ENCODE measurements around the gene NR2F1-AS1.
A peak's percentile ranks its signal among the peaks of the same experiment; 100 is the strongest.
"Not testable (repeated sequence)": the region's sequence is repeated elsewhere in the genome, so short reads cannot be mapped to it uniquely, and the experiment has no call there.

The NR2F1-AS1 gene

DNA sequence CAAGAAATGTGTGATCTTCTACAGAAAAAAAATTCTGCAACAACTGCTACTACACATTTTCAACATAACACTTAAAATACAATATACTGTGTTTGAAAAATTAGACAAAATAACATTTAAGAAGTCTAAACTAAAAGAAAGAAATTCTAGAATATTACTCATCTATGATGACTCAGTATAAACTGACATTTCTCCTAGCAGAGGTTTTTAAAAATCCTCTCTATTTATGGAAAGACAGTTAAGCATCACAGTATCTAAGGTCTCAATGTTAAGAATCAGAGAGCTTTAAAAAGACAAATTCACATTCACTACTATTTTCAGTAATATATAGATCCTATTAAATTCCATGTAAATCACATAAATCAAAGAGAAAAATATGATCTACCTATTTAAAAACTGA is 61.3 kb downstream of the NR2F1-AS1 start:
- TF ChIP-seq, protein P1, sequence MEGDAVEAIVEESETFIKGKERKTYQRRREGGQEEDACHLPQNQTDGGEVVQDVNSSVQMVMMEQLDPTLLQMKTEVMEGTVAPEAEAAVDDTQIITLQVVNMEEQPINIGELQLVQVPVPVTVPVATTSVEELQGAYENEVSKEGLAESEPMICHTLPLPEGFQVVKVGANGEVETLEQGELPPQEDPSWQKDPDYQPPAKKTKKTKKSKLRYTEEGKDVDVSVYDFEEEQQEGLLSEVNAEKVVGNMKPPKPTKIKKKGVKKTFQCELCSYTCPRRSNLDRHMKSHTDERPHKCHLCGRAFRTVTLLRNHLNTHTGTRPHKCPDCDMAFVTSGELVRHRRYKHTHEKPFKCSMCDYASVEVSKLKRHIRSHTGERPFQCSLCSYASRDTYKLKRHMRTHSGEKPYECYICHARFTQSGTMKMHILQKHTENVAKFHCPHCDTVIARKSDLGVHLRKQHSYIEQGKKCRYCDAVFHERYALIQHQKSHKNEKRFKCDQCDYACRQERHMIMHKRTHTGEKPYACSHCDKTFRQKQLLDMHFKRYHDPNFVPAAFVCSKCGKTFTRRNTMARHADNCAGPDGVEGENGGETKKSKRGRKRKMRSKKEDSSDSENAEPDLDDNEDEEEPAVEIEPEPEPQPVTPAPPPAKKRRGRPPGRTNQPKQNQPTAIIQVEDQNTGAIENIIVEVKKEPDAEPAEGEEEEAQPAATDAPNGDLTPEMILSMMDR (IDR thresholded peaks at IDR 0.05; ENCODE audit: insufficient read depth, low read depth, low read length, missing control alignments): no peak
- DNase-seq (ENCODE audit: low read depth): peak; percentile 7
- H3K4me3 ChIP-seq (ENCODE audit: low read length): no peak overlapping the region

DNA sequence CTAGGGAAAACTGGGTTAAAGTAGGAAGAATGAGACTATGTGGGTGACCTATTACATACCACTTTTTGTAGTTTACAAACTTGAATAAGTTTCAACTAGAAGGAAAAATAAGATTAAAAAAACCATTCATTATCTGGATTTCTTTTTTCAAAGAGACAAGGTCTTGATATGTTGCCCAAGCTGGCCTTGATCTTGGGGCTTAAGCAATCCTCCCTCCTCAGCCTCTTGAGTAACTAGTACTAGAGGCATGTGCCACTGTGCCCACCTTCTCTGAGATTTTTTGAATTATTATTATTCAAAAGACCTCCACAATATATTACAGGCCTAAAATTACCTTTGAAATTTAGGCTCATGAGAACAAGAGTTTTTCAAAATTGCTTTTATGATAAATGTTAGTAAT is 63.2 kb downstream of the NR2F1-AS1 start:
- no peak for DNase-seq (ENCODE audit: low read depth)
- no peak overlapping the region for H3K4me3 ChIP-seq (ENCODE audit: low read length)
- TF ChIP-seq, protein P1 (IDR thresholded peaks at IDR 0.05; ENCODE audit: insufficient read depth, low read depth, low read length, missing control alignments): no peak

DNA sequence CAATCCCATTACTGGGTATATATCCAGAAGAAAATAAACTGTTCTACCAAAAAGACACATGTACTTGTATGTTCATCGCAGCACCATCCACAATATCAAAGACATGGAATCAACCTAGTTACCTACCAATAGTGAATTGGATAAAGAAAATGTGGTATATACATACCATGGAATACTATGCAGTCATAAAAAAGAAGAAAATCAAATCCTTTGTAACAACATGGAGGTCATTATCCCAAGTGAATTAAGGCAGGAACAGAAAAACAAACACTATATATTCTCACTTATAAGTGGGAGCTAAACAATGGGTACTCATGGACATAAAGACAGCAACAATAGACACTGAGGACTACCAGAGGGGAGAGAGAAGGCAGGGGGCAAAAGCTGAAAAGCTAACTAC is 67.7 kb downstream of the NR2F1-AS1 start:
- DNase-seq (ENCODE audit: low read depth): no peak
- H3K4me3 ChIP-seq (ENCODE audit: low read length): no peak overlapping the region
- TF ChIP-seq, protein P1 (IDR thresholded peaks at IDR 0.05; ENCODE audit: insufficient read depth, low read depth, low read length, missing control alignments): no peak

DNA sequence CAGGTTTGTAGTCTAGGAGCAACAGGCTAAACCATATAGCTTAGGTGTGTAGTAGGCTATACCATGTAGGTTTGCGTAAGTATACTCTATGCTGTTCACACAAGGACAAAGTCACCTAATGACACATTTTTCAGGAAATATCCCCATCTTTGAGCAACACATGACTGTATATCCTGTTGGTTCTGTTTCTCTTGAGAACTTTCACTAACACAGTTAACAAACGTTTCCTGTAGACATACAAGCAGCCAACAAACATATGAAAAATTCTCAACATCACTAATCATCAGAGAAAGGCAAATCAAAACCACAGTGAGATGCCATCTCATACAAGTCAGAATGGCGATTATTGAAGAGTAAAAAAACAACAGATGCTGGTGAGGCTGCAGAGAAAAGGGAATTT is 68.2 kb downstream of the NR2F1-AS1 start:
- DNase-seq (ENCODE audit: low read depth): peak; percentile 81
- no peak overlapping the region for H3K4me3 ChIP-seq (ENCODE audit: low read length)
- TF ChIP-seq, protein P1 (IDR thresholded peaks at IDR 0.05; ENCODE audit: insufficient read depth, low read depth, low read length, missing control alignments): no peak

DNA sequence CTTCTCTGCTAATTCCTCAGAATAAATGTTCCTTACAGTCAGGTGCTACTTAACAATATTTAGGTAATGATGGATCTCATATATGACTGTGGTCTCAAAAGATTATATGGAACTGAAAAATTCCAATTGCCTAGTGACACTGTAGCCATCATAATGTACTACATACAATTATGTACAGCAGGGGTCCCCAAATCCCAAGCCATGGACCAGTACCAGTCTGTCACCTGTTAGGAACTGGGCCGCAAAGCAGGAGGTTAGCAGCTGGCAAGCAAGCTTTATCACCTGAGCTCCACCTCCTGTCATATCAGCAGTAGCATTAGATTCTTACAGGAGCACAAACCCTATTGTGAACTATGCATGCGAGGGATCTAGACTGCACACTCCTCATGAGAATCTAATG is 69.6 kb downstream of the NR2F1-AS1 start:
- TF ChIP-seq, protein P1 (IDR thresholded peaks at IDR 0.05; ENCODE audit: insufficient read depth, low read depth, low read length, missing control alignments): no peak
- no peak for DNase-seq (ENCODE audit: low read depth)
- H3K4me3 ChIP-seq (ENCODE audit: low read length): no peak overlapping the region

DNA sequence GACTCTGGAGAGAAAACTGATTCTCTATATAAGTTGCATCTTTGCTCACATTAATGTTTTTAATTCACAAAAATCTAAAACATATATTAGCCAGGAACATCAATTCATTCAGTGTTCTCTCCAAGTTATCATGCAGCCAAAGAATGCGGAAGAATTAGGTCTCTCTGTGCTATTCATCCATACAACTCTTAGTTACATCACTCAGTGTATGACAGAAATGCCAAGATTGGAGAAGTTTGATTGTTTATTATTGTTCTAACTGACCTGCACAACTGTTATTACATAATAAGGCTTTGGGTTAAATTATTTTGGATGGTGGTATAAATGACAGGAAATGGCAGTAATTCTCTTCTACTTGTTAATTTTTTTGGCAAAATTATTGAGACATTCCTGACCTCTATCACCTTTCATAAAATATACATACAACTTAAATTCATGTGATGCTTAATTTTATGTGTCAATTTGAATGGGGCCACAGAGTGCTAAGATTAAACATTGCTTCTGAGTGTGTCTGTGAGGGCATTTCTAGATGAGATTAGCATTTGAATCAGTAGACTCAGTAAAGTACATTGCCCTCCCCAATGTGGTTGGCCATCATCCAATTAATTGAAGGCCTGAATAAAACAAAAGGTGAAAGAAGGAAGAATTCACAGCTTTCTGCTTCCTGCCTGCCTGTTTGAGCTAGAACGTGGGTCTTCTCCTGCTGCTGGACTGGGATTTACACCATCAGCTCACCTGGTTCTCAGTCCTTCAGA is 70.2 kb downstream of the NR2F1-AS1 start:
- peak; percentile 6 for DNase-seq (ENCODE audit: low read depth)
- TF ChIP-seq, protein P1 (IDR thresholded peaks at IDR 0.05; ENCODE audit: insufficient read depth, low read depth, low read length, missing control alignments): no peak
- no peak overlapping the region for H3K4me3 ChIP-seq (ENCODE audit: low read length)

DNA sequence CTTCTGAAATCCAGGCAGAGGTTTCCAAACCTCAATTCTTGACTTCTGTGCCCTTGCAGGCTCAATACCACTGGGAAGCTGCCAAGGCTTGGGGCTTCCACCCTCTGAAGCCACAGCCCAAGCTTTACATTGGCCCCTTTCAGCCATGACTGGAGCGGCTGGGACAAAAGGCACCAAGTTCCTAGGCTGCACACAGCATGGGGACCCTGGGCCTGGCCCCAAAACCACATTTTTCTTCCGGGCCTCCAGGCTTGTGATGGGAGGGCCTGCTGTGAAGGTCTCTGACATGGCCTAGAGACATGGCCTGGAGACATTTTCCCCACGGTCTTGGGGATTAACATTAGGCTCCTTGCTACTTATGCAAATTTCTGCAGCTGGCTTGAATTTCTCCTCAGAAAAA is 75.5 kb downstream of the NR2F1-AS1 start:
- not testable (repeated sequence) for DNase-seq (ENCODE audit: low read depth); H3K4me3 ChIP-seq (ENCODE audit: low read length)
